SHP77 treated with DMSO at 0.1 percent for 48 hours (cell line): Measurements from ENCODE around the gene TARDBP.
A peak's percentile ranks its signal among the peaks of the same experiment; 100 is the strongest.
"Not testable (repeated sequence)": the region's sequence is repeated elsewhere in the genome, so short reads cannot be mapped to it uniquely, and the experiment has no call there.

ENCODE experiments used
- DNase-seq: peaks from one replicate; lab custom pipeline; 2025; lab: John Stamatoyannopoulos, UW

TARDBP gene

DNA sequence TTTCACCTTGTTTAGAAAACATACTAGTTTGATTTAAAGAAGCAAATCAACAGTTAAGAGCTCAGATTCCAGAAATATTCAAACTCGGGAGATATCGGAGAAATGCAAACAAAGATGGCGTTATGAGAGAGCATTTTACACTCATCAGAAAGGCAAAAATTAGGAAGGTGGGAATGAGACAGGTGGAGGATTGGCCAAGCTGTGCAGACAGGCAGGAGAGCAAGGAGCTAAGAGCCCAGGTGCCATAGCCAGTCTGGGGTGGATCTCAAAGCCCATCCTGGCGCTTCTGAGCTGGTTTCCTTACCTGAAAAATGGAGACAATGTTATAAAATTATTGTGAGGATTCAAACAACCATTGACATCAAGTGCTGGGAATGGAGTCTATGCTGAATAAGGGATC, 19.6 kb upstream of the TARDBP start:
- DNase-seq = no peak

DNA sequence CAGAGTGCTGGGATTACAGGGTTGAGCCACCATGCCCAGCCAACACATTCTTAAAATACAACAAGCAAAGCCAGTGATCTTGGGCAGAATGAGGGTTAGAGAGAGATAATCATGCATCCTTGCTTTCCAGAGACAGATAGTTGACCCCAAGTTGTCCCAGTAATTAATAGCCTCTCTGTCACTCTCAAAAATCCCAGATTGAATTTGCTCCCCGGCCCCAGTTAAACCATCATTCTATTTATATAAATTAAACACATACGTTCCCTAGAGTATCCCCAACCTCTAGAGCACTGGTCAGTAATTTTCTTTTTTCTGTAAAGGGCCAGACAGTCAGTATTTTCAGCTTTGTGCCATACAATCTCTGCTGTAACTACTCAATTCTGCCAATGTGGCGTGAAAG, 16.4 kb upstream of the TARDBP start:
- no peak for DNase-seq

DNA sequence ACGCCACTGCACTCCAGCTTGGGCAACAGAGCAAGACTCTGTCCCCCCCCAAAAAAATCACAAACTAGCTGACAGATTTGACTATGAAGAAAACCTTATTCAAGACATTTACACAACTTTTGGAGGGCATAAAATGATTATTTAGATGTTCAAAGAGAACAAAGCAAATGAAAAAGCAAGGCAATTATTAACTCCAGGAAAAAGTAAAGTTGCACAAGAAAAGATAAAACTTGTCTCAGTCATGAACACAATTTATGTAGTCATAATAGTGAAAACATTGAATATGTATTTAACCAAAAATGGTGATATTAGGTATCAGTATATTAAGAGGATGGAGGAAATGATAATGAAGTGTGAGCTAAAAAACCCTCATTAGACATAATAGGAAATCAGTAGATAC, 11.9 kb upstream of the TARDBP start:
- no peak for DNase-seq

DNA sequence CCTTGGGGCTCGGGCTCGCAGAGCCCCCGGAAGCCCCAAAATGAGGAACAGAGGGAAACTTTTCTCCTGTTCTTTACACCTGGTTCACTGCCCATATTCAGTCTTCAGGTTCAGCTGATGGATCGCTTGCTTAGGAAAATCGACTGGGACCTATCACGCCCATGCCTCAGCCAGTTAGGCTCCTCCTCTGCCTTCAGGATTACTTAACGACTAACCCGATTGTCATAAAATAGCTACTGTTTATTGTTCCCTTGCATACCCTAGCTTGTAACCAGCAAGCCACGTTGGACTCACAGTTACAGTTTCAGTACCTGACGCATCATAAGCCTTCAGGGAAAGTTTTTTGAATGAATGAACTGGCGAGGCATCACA, 692 bp downstream of the TARDBP start:
- no peak for DNase-seq

DNA sequence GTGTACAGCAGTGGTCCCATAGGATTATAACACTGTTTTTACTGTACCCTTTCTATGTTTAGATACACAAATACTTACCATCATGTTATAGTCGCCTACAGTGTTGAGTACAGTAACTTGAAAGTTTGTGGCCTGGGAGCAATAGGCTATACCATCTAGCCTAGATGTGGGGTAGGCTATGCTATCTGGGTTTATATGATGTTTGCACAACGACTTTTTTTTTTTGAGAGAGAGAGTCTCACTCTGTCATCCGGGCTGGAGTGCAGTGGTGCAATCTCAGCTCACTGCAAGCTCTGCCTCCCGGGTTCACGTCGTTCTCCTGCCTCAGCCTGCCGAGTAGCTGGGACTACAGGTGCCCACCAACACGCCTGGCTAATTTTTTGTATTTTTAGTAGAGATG, 6.9 kb downstream of the TARDBP start:
- not testable (repeated sequence) for DNase-seq

DNA sequence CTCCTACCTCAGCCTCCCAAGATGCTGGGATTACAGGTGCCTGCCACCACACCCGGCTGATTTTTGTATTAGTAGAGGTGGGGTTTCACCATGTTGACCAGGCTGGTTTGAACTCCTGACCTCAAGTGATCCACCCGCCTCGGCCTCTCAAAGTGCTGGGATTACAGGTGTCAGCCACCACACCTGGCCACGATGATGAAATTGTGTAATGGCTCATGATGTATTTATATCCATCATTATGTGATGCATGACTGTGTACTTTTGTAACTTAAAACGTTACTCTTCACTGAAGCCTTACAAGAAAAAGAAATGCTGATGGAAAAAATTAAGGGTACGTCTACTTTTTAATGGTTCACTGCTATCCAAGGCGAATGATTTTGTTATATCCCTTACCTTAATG, 7.5 kb downstream of the TARDBP start:
- no peak for DNase-seq

DNA sequence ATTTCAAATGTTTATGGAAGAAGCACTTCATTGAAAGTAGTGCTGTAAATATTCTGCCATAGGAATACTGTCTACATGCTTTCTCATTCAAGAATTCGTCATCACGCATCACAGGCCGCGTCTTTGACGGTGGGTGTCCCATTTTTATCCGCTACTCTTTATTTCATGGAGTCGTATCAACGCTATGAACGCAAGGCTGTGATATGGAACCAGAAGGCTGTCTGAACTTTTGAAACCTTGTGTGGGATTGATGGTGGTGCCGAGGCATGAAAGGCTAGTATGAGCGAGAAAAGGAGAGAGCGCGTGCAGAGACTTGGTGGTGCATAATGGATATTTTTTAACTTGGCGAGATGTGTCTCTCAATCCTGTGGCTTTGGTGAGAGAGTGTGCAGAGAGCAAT, 10.7 kb downstream of the TARDBP start:
- no peak for DNase-seq

DNA sequence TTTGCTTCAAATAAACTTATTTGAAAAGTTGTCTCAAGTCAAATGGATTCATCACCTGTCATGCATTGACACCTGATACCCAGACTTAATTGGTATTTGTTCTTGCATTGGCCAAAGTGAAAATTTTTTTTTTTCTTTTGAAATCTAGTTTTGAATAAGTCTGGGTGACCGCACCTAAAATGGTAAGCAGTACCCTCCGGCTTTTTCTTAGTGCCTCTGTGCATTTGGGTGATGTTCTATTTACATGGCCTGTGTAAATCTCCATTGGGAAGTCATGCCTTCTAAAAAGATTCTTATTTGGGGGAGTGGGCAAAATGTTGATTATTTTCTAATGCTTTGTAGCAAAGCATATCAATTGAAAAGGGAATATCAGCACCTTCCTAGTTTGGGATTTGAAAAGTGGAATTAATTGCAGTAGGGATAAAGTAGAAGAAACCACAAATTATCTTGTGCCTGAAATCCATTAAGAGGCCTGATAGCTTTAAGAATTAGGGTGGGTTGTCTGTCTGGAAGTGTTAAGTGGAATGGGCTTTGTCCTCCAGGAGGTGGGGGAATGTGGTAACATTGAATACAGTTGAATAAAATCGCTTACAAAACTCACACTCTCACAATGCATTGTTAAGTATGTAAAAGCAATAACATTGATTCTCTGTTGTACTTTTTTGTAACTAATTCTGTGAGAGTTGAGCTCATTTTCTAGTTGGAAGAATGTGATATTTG, 11.9 kb downstream of the TARDBP start:
- no peak for DNase-seq

DNA sequence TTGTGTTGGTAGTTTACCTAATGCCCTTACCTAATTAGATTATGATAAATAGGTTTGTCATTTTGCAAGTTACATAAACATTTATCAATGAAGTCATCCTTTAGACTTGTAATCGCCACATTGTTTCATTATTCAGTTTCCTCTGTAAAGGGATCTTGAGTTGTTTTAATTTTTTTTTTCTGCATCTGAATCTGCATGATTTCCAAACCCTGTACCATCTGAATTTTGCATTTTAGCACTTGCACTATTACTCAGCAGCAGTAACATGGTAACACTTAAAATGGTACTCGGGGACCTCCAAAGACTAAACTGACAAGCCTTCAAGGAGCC, 12.4 kb downstream of the TARDBP start:
- DNase-seq = no peak

DNA sequence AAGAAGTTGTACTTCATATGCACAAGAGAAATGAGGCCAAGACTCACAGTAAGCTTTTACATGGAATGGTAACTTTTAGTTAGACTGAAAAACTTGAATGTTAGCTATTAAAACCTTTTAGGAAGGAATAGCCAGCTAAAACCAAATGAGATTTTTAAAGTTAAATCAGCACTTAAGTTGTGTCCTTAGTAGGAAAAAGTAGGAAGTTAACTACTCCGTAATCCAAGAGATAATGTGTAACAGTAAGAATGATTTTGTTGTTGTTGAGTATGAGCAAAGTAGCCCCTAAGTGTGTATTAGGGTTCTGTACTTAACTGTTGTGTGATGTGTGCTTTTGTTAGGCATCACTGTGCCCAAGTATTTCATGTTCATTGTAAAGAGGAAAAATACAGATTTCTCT, 13.2 kb downstream of the TARDBP start:
- DNase-seq = no peak

DNA sequence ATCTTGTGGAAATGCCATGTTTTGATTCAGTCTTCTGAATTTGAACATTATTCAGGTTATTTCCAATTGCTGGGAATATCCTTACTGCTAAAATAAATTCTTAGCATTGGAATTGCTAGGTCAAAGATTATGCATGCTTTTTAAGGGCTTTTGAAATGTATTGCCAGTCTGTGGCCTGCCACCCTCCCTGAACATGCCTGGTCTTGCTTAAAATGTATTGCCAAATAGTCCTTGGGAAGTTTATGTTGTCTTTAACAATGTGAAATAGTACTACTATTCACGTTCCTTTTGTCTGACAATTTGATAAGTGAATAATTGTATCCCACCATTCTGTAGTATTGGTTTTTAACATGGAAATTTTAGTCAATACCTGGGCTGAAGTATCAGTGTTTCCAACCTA, 13.6 kb downstream of the TARDBP start:
- DNase-seq = no peak

DNA sequence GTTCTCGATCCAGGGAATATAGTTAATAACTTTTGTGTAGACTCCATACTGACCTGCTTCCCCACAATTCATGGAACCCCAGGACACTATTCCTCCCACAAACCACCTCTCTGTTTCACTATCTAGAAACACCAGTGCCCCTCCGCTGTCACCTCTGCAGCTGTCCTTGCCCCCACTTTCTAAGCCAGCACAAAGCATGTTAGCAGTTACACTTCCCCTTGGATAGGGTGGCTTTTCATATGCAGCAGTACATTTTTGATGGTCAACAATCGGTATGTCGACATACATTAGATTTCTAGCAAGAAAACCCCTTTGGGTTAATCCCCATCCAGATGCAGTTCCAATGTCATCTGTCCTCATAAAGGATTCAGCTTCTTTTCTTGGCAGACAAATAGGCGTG, 14.4 kb downstream of the TARDBP start:
- DNase-seq = no peak

DNA sequence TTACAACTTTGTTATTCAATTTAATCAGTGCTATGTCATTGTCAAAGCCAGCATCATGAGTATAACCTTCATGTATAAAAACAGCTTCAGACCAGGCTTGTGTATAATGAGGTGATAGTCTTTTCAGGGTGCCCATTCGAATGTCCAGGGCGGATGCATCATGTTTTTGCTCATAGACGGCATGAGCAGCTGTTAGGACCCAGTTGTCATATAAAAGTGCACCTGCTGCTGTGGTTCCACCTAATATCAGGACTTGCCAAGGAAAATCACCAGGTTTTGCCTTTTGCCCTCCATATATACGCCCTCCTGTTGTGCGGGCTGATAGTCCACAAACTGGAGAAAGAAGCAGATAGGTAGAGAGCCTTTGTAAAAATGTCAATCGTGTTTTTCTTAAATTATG, 14.9 kb downstream of the TARDBP start:
- no peak for DNase-seq

DNA sequence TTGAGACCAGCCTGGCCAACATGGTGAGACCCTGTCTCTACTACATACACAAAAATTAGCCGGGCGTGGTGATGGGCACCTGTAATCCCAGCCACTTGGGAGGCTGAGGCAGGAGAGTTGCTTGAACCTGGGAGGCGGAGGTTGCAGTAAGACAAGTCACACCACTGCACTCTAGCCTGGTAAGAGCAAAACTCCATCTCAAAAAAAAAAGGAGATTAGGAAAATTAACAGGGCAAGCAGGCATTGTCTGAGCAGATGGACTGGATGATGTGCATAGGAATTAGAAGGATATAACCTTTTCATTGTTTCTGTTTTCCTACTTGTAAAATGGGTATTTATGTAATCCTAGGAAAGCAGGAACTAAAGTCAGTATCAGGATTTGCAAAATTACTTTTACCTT, 15.6 kb downstream of the TARDBP start:
- DNase-seq = no peak

DNA sequence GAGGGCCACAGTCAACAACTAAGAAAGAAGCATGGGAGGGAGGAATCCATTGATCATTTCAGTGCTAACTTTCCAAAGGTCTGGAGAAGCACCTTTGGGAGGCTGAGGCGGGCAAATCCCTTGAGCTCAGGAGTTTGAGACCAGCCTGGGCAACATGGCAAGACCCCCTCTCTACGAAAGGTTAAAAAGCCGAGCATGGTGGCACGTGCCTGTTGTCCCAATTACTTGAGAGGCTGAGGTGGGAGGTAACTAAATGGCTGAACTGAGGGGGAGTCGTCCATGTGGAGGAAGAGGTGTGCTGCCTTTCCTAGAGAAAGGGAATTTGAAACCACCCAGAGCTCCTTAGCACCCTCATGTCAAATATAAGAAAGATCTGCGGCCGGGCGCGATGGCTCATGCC, 18.4 kb downstream of the TARDBP start:
- no peak for DNase-seq

DNA sequence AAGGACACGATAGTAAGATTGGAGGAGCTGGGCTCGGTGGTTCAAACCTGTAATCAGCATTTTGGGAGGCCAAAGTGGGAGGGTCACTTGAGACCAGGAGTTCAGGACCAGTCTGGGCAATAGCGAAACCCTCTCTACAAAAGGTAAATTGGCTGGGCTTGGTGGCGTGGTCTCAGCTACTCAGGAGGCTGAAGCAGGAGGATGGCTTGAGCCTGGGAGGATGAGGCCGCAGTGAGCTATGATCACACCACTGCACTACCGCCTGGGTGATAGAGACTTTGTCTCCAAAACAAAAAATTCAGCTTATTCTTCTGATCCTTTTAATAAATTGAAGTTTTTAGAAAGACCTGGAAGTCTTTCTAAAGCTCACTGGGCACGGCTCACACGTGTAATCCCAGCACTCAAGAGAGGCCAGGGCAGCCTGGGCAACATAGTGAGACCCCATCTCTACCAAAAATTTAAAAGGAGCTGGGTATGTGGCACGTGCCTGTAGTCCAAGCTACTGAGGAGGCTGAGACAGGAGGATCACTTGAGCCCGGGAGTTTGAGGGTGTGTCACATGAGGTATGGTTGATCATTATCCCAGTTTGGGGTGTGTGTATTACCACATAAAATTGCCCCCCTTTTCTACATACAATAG, 19.3 kb downstream of the TARDBP start:
- no peak for DNase-seq

DNA sequence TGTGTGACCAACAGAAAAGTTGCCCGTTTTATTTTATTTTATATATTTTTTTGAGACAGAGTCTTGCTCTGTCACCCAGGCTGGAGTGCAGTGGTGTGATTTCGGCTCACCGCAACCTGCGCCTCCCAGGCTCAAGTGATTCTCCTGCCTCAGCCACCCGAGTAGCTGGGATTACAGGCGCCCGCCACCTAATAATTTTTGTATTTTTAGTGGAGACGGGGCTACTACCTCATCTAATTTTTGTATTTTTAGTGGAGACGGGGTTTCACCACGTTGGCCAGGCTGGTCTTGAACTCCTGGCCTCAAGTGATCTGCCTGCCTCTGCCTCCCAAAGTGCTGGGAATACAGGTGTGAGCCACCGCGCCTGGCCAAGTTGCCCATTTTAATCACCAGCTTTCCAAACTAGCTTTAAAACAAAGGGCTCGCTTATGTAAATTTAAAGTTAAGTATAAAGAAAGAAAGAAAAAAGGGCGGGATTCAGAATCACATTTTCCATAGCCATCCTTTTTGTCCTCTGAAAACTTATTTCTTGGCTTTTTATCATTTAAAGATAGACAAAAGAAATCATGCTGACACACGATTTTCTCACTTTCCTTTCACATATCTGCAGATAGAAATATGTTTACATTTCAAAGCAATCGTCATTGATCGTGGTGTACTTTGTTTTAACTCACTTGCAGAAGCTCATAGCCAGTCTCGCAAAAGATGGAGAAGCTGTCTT, 24.7 kb downstream of the TARDBP start:
- DNase-seq = not testable (repeated sequence)

DNA sequence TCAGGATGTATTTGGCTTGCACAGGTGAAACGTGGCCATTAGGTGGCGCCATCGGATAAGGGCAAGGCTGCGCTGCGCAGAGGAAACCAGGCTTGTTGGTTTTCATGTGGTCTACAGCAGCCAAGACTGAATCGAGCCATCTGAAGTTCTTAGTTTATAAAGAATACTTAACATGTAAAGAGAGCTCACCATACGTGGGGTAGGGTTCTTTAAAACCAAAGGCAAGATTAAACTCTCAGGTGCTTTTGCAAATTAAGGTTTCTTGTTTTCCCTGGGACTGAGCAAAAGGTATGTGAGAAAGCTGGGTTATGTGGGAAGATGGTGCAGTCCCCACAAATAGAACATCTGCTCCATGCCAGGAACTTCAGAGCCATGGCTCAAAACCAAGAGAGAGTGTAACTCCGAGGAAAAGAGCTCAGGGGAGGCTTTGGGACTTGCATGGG, 25.3 kb downstream of the TARDBP start:
- DNase-seq = peak; percentile 65

DNA sequence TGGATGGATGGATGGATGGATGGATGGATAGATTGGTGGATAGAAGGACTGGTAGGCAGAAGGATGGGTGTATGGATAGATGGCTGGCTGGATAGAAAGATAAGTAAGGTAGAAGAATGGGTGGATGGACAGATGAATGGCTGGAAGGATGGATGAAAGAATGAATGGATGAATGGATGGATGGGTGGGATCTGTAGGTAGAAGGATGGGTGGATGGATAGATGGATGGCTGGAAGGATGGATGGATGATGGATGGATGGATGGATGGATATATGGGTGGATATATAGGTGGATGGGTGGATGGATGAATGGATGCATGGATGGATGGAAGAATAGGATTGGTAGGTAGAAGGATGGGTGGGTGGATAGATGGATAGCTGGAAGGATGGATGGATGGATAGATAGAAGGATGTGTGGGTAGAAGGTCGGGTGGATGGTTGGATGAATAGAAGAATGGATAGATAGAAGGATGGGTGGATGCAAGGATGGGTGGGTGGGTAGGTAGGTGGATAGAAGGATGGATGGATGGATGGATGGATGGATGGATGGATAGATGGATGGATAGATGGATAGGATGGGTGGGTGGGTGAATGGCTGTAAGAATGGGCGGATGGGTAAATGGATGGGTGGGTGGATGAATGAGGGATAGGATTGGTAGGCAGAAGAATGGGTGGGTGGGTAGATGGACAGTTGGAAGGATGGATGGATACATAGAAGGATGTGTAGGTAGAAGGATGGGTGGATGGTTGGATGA, 27.1 kb downstream of the TARDBP start:
- no peak for DNase-seq

DNA sequence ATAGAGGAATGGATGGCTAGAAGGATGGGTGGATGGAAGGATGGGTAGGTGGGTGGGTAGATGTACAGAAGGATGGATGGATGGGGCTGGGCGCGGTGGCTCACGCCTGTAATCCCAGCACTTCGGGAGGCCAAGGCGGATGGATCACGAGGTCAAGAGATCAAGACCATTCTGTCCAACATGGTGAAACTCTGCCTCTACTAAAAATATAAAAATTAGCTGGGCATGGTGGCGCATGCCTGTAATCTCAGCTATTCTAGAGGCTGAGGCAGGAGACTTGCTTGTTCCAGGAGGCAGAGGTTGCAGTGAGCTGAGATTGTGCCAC, 27.6 kb downstream of the TARDBP start:
- not testable (repeated sequence) for DNase-seq

DNA sequence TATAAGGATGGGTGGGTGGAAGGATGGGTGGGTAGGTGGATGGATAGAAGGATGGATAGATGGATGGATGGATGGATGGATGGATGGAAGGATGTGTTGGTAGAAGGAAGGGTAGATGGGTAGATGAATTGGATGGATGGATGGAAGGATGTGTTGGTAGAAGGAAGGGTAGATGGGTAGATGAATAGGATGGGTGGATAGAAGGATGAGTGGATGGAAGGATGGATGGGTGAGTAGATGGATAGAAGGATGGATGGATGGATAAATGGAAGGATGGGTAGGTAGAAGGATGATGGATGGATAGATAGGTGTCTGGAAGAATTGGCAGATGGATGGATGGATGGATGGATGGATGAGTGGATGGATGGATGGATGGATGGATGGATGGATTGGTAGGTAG, 28.6 kb downstream of the TARDBP start:
- DNase-seq = no peak

DNA sequence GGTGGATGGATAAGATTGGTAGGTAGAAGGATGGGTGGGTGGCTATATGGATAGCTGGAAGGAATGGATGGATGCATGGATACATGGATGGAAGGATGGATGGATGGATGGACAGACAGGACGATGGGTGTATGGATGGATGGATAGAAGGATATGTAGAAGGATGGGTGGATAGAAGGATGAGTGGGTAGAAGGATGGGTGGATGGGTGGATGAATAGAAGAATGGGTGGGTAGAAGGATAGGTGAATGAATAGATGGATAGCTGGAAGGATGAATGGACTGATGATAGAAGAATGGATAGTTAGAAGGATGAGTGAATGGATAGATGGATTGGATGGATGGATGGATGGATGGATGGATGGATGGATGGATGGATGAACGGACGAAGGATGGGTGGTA, 29.6 kb downstream of the TARDBP start:
- DNase-seq = no peak
